Epithelial cell of prostate (primary cell): ENCODE results near the gene SIGLEC10.
"Not testable (repeated sequence)": the region's sequence is repeated elsewhere in the genome, so short reads cannot be mapped to it uniquely, and the experiment has no call there.

Experiments
- DNase-seq: peaks from one replicate; pipeline ENCODE4 v3.0.0-alpha.2; 2011; ENCODE audit warnings: low read depth, low spot score
- H3K27ac ChIP-seq: fragments of 450-650 bp; 2 replicates; pipeline ENCODE4 v1.5.1; 2017; ENCODE audit warnings: mild to moderate bottlenecking

Gene SIGLEC10

GRCh38 chr19:51440846-51441409 is 23.5 kb upstream of the SIGLEC10 start:
- no peak for DNase-seq

GRCh38 chr19:51440052-51440451 is 22.6 kb upstream of the SIGLEC10 start:
- no peak for DNase-seq
- no peak overlapping the region for H3K27ac ChIP-seq

More at GRCh38 chr19:51440846-51441409, 23.5 kb upstream of the SIGLEC10 start:
- no peak overlapping the region for H3K27ac ChIP-seq

GRCh38 chr19:51439021-51439465 is 21.6 kb upstream of the SIGLEC10 start:
- H3K27ac ChIP-seq: no peak overlapping the region
- DNase-seq: no peak

- no peak overlapping the region for H3K27ac ChIP-seq
- DNase-seq: no peak
These were observed 17.0 kb upstream of the SIGLEC10 start for GRCh38 chr19:51434456-51434855.

GRCh38 chr19:51433043-51433442 is 15.6 kb upstream of the SIGLEC10 start:
- DNase-seq: no peak
- no peak overlapping the region for H3K27ac ChIP-seq

- no peak for DNase-seq
- H3K27ac ChIP-seq: no peak overlapping the region
These were observed 13.7 kb upstream of the SIGLEC10 start for GRCh38 chr19:51431124-51431523.

GRCh38 chr19:51430221-51430620 is 12.8 kb upstream of the SIGLEC10 start:
- no peak for DNase-seq
- no peak overlapping the region for H3K27ac ChIP-seq

- no peak for DNase-seq
- no peak overlapping the region for H3K27ac ChIP-seq
These were observed 9.8 kb upstream of the SIGLEC10 start for GRCh38 chr19:51427201-51427600.

GRCh38 chr19:51422053-51422448 is 4.6 kb upstream of the SIGLEC10 start:
- no peak for DNase-seq
- no peak overlapping the region for H3K27ac ChIP-seq

- H3K27ac ChIP-seq: no peak overlapping the region
- no peak for DNase-seq
These were observed 4.0 kb upstream of the SIGLEC10 start for GRCh38 chr19:51421229-51422052.

GRCh38 chr19:51420511-51420910 is 3.1 kb upstream of the SIGLEC10 start:
- DNase-seq, H3K27ac ChIP-seq: not testable (repeated sequence)

- H3K27ac ChIP-seq: no peak overlapping the region
- DNase-seq: no peak
These were observed 1.3 kb upstream of the SIGLEC10 start for GRCh38 chr19:51418707-51419106.

- DNase-seq: no peak
- H3K27ac ChIP-seq: no peak overlapping the region
These were observed 342 bp upstream of the SIGLEC10 start for GRCh38 chr19:51417810-51418157.

- H3K27ac ChIP-seq: not testable (repeated sequence)
These were observed 1.0 kb downstream of the SIGLEC10 start for GRCh38 chr19:51416422-51416821.

GRCh38 chr19:51415187-51415586 is 2.3 kb downstream of the SIGLEC10 start:
- H3K27ac ChIP-seq: no peak overlapping the region
- no peak for DNase-seq

More at GRCh38 chr19:51416422-51416821, 1.0 kb downstream of the SIGLEC10 start:
- not testable (repeated sequence) for DNase-seq

GRCh38 chr19:51410950-51411748 is 6.3 kb downstream of the SIGLEC10 start:
- no peak for DNase-seq
- no peak overlapping the region for H3K27ac ChIP-seq

- no peak overlapping the region for H3K27ac ChIP-seq
- no peak for DNase-seq
These were observed 9.8 kb downstream of the SIGLEC10 start for GRCh38 chr19:51407511-51408131.

GRCh38 chr19:51402117-51402516 is 15.3 kb downstream of the SIGLEC10 start:
- no peak overlapping the region for H3K27ac ChIP-seq
- no peak for DNase-seq

- not testable (repeated sequence) for H3K27ac ChIP-seq, DNase-seq
These were observed 17.5 kb downstream of the SIGLEC10 start for GRCh38 chr19:51399936-51400335.

GRCh38 chr19:51399231-51399630 is 18.2 kb downstream of the SIGLEC10 start:
- H3K27ac ChIP-seq: no peak overlapping the region
- no peak for DNase-seq
